ENCODE measurements around the gene NUSAP1. TPM values are rescaled to one million over a fixed set of nuclear protein-coding genes. Genes with fewer than 3 reads are reported as not detected.

NUSAP1 gene
- total RNA-seq, 3 donors from 2014 or later (not counting 1 experiment from before 2014, with no cell fraction given): 5.6 to 9.4 (median 7.6) TPM

DNA sequence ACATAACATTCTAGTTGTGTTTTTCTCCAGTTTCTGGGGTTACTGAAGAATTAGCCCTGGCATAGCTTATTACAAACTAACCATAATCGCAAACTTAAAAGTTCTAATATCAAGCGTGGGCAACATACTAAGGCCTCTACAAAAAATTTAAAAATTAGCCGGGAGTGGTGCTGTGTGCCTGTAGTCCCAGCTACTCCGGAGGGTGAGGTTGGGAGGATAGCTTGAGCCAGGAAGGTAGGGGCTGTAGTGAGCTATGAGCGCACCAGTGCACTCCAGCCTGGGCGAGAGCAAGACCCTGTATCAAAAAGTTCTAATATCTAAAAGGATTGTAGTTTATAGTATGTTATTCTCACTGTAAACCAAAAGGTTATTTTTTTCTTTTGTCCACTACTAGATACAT is 1.4 kb upstream of the NUSAP1 start:
- peaks cover 26 to 27% of the 10 kb centered on the region in 2 donors for H3K4me1 Mint-ChIP-seq
- H3K4me3 ChIP-seq (ENCODE audit: low read length): no peak overlapping the region
- WGBS (ENCODE audit: insufficient coverage): 90% methylated on average over 4 of the region's 6 CpGs
- no peak for TF ChIP-seq CTCF (IDR thresholded peaks at IDR 0.05)
- peaks cover 12% of the 10 kb centered on the region for H3K4me1 ChIP-seq (ENCODE audit: control insufficient read depth, insufficient read depth, low read length)
- H3K36me3 ChIP-seq (ENCODE audit: control insufficient read depth, insufficient read depth, low read length): no peaks in the 10 kb centered on the region
- peak overlapping the region; percentile 98 for H3K4me3 Mint-ChIP-seq
- intact Hi-C loops (cut with micrococcal nuclease): no loop called here
- no peaks in the 10 kb centered on the region for H3K9me3 Mint-ChIP-seq
- peak overlapping the region; percentile 90 to 99 for H3K27ac Mint-ChIP-seq
- no peaks in the 10 kb centered on the region for H3K27me3 ChIP-seq (ENCODE audit: control insufficient read depth, insufficient read depth, low read length)
- H3K27ac ChIP-seq (ENCODE audit: low read length): no peak overlapping the region
- H3K9me3 ChIP-seq (ENCODE audit: control insufficient read depth, insufficient read depth, low read length): no peaks in the 10 kb centered on the region
- no peak for DNase-seq
- no peaks in the 10 kb centered on the region for H3K27me3 Mint-ChIP-seq (ENCODE audit: low read depth in 2 of 2)
- ATAC-seq: no peak
- H3K36me3 Mint-ChIP-seq: no peaks in the 10 kb centered on the region

- peak overlapping the region; percentile 98 for H3K4me3 Mint-ChIP-seq
- 3% methylated on average over 14 of the region's 14 CpGs for WGBS (ENCODE audit: insufficient coverage)
- peaks cover 26 to 27% of the 10 kb centered on the region in 2 donors for H3K4me1 Mint-ChIP-seq
- no peaks in the 10 kb centered on the region for H3K36me3 ChIP-seq (ENCODE audit: control insufficient read depth, insufficient read depth, low read length)
- peak overlapping the region; percentile 90 to 99 for H3K27ac Mint-ChIP-seq
- no peaks in the 10 kb centered on the region for H3K27me3 ChIP-seq (ENCODE audit: control insufficient read depth, insufficient read depth, low read length)
- H3K4me3 ChIP-seq (ENCODE audit: low read length): peak overlapping the region; percentile 75
- H3K27ac ChIP-seq (ENCODE audit: low read length): peak overlapping the region; percentile 44
- intact Hi-C loops (cut with micrococcal nuclease): loop anchor here (1.0 to 2.0 kb wide), 3 partner anchors 49 to 215 kb away; partner anchors contain the start of genes INO80 and NDUFAF1
- H3K9me3 Mint-ChIP-seq: no peaks in the 10 kb centered on the region
- no peak for TF ChIP-seq CTCF (IDR thresholded peaks at IDR 0.05)
- H3K4me1 ChIP-seq (ENCODE audit: control insufficient read depth, insufficient read depth, low read length): peaks cover 12% of the 10 kb centered on the region
- DNase-seq (no peak), ATAC-seq (no peak)
- no peaks in the 10 kb centered on the region for H3K36me3 Mint-ChIP-seq
- H3K9me3 ChIP-seq (ENCODE audit: control insufficient read depth, insufficient read depth, low read length): no peaks in the 10 kb centered on the region
- H3K27me3 Mint-ChIP-seq (ENCODE audit: low read depth in 2 of 2): no peaks in the 10 kb centered on the region
Observed at GRCh38 chr15:41331833-41332193, 868 bp upstream of the NUSAP1 start.

- Mint-ChIP-seq H3K36me3 (no peaks in the 10 kb centered on the region), H3K27ac (peak overlapping the region; percentile 90 to 99), H3K27me3 (ENCODE audit: low read depth in 2 of 2) (no peaks in the 10 kb centered on the region), H3K9me3 (no peaks in the 10 kb centered on the region), H3K4me1 (peaks cover 26 to 27% of the 10 kb centered on the region in 2 donors), H3K4me3 (peak overlapping the region; percentile 98)
- intact Hi-C loops (cut with micrococcal nuclease): loop anchor here (2.0 kb wide), 1 partner anchor 216 kb away; the partner anchor contains the start of gene INO80
- H3K27me3 ChIP-seq (ENCODE audit: control insufficient read depth, insufficient read depth, low read length): no peaks in the 10 kb centered on the region
- no peak for TF ChIP-seq CTCF (IDR thresholded peaks at IDR 0.05)
- peaks cover 12% of the 10 kb centered on the region for H3K4me1 ChIP-seq (ENCODE audit: control insufficient read depth, insufficient read depth, low read length)
- peak overlapping the region; percentile 46 for H3K27ac ChIP-seq (ENCODE audit: low read length)
- no peaks in the 10 kb centered on the region for H3K36me3 ChIP-seq (ENCODE audit: control insufficient read depth, insufficient read depth, low read length)
- ATAC-seq (peak in 2 of 3 donors; percentile 3 to 12), DNase-seq (peak in 1 of 2 donors; percentile 59)
- peak overlapping the region; percentile 75 for H3K4me3 ChIP-seq (ENCODE audit: low read length)
- no peaks in the 10 kb centered on the region for H3K9me3 ChIP-seq (ENCODE audit: control insufficient read depth, insufficient read depth, low read length)
- under 1% methylated on average over 26 of the region's 26 CpGs for WGBS (ENCODE audit: insufficient coverage)
Observed at GRCh38 chr15:41333026-41333562, 413 bp downstream of the NUSAP1 start.
